Uterus (tissue), 4 donors: ENCODE results near the gene CYP2W1. TPM values are rescaled to one million over a fixed set of nuclear protein-coding genes. Genes with fewer than 3 reads are reported as not detected.
A peak's percentile ranks its signal among the peaks of the same experiment; 100 is the strongest.

Source experiments
- DNase-seq, 2 donors: peaks; one replicate each; pipeline ENCODE4 v3.0.0-alpha.2; 2019 to 2020
- H3K27ac ChIP-seq, 2 donors: fragments of 200-600 bp; sonication (generic); 1 replicate in 1 of 2; 2 replicates in 1 of 2; pipeline ENCODE4 v1.5.1; 2016 to 2018
- H3K27me3 ChIP-seq, 2 donors: fragments of 200-600 bp; sonication (generic); one replicate each; pipeline ENCODE4 v1.5.1; 2018 to 2019; ENCODE audit warnings: control low read depth in 1 of 2
- H3K36me3 ChIP-seq, 2 donors: fragments of 200-600 bp; sonication (generic); one replicate each; pipeline ENCODE4 v1.5.1; 2019; ENCODE audit warnings: control low read depth in 1 of 2
- H3K4me1 ChIP-seq, 2 donors: fragments of 200-600 bp; sonication (generic); one replicate each; pipeline ENCODE4 v1.5.1; 2018 to 2019; ENCODE audit warnings: control low read depth in 1 of 2
- H3K4me3 ChIP-seq, 2 donors: fragments of 200-600 bp; sonication (generic); 1 replicate in 1 of 2; 2 replicates in 1 of 2; pipeline ENCODE4 v1.5.1; 2018 to 2019; ENCODE audit warnings: mild to moderate bottlenecking in 1 of 2
- H3K9me3 ChIP-seq, 2 donors: fragments of 200-600 bp; sonication (generic); one replicate each; pipeline ENCODE4 v1.5.1; 2019; ENCODE audit warnings: control low read depth in 1 of 2
- POLR2A ChIP-seq, 2 donors: fragments of 450-650 bp; IDR thresholded peaks; one replicate each; pipeline ENCODE4 v1.6.1; 2016; ENCODE audit warnings: antibody characterized with exemption in 2 of 2, mild to moderate bottlenecking in 1 of 2, moderate library complexity in 1 of 2
- intact Hi-C: fragments of 100-400 bp; cut with DNase I; formaldehyde crosslinking; loops from one replicate; pipeline ENCODE4 v1.15.1; 2023; ENCODE audit warnings: low total_unique reads
- total RNA-seq, 4 donors: library from RNA; depleted of rRNA in 3 of 4; stranded (reverse); fragments of >200 nt in 3 of 4; gene quantifications; one replicate each; pipeline versions ENCODE4 v1.1.0 to v1.2.4, GENCODE V29; 2014 to 2023
- TF ChIP-seq, protein P1 (sequence below), 4 experiments: fragments of 200-600 bp in 2 of 4; fragments of 450-650 bp in 2 of 4; sonication (generic) in 2 of 4; IDR thresholded peaks; one replicate each; pipeline ENCODE4 v1.5.1; 2016 to 2019; ENCODE audit warnings: antibody characterized with exemption in 4 of 4, mild to moderate bottlenecking in 2 of 4, moderate library complexity in 1 of 4
- donor health status: DM: yes; HTN: yes; CAD: no.

Gene CYP2W1
- total RNA-seq, 4 donors from 2014 or later = 6.6 TPM; not detected in 3

DNA sequence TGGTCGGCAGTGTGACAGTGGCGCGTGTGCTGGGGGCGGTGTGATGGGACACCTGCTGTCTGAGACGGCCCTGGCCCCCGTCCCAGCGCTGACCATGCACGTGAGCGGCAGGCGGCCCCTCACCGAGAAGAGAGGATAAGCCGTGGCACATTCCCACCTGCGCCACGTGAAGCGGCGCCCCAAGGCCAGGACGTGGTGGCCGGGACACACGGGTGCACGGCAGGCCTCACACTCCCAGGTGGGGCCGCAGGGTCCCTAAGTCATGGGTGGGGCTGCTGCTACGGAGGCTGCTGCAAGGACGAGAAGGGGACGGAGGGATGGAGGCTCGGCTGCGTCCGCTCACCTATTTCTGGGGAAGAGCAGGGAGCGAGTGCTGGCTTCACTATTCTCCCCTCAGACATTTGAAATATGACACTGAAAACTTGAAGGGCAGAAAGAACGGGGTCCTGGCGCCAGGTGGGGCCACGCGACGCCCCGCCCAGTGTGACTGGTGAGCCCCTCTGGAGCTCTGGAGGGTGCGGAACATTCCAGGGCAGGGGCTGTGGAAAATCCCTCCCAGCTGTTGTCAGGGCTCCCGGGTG lies 7.5 kb downstream of the CYP2W1 start:
- Histone ChIP-seq H3K9me3 (no peaks in the 10 kb centered on the region), H3K27ac (no peak overlapping the region), H3K36me3 (no peaks in the 10 kb centered on the region), H3K4me1 (no peaks in the 10 kb centered on the region), H3K27me3 (peaks cover 0 to 8% of the 10 kb centered on the region in 2 donors), H3K4me3 (no peak overlapping the region)
- DNase-seq = no peak
- no peak for TF ChIP-seq POLR2A (IDR thresholded peaks at IDR 0.05)
- TF ChIP-seq, protein P1, sequence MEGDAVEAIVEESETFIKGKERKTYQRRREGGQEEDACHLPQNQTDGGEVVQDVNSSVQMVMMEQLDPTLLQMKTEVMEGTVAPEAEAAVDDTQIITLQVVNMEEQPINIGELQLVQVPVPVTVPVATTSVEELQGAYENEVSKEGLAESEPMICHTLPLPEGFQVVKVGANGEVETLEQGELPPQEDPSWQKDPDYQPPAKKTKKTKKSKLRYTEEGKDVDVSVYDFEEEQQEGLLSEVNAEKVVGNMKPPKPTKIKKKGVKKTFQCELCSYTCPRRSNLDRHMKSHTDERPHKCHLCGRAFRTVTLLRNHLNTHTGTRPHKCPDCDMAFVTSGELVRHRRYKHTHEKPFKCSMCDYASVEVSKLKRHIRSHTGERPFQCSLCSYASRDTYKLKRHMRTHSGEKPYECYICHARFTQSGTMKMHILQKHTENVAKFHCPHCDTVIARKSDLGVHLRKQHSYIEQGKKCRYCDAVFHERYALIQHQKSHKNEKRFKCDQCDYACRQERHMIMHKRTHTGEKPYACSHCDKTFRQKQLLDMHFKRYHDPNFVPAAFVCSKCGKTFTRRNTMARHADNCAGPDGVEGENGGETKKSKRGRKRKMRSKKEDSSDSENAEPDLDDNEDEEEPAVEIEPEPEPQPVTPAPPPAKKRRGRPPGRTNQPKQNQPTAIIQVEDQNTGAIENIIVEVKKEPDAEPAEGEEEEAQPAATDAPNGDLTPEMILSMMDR (IDR thresholded peaks at IDR 0.05) = no peak
- intact Hi-C loops = loop anchor here (5.0 kb wide), 1 partner anchor 147 kb away; a partner anchor contains a TSS

DNA sequence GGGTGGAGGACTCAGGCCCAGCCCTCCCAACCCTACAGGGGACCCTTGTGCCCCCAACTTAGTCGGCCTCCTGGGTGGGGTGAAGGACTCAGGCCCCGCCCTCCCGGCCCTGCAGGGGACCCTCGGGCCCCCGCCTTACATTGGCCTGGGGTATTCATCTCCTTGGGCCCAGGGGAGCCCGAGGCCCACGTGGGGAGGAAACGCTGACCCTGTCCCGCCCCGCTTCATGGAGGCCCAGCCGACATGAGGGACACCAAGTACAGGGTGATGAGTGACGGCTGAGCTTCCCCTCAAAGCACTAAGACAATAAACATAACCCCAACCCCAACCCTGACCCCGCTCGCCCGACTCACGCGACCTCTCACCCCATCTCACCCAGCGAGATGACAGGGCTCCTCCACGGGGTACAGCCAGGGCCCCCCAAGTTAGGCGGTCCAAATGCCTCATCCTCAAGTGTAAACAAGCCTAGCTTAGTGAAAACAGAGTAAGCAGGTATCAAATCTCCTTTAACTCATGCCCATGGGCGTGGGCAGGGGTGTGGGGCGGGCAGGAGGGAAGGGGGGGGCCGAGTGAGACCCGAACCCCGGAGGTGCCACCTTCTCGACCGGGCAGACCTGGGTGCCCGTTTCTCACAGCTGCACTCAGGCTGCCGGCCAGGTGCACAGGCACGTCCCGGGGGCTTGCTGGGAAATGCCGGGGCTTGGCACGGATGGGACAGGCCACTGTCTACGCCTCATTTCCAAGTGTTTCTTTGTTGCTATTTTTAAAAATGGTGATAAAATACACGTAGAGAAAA lies 8.2 kb downstream of the CYP2W1 start:
- TF ChIP-seq, protein P1 (IDR thresholded peaks at IDR 0.05) = no peak
- TF ChIP-seq POLR2A (IDR thresholded peaks at IDR 0.05) = no peak
- H3K27me3 ChIP-seq = peaks cover 0 to 8% of the 10 kb centered on the region in 2 donors

DNA sequence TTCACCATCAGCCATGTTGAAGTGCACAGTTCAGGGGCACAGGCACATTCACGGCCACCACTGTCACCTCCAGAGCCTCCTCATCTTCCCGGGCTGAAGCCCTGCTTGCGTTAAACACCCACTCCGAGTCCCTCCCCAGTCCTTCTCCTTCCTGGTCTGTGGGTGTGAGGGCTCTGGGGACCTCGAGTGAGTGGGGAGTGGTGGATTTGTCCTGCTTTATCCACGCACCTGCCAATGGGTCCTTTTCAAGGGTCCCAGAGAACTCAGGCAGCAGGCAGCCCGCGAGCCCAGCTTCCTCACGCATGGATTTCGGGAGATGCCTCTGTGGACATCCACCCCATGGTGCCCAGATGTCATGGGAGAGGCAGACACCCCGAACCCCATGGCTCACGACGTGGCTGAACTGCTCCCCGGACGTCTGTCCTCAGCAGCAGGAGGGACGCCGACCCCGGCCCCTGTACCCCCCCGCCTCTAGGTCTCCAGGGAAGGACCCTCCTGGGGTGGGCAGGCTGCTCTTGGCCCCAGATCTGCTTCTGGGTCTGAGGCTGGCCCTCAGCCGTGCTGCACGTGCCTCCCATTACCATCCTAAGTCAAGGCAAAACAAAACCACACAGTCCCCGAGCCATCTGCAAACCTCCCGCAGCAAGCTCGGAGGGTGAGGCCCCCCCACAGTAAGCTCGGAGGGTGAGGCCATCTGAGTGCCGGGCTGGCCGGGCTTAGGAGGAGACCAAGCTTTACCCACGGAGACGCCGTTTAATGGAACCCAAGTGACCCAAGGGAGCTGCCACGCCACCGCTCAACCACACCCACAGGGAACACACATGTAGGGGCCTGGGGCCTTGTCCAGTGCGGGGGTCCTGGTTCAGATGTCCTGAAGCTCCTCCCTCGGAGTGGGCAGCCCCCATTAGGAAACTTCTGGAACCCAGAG lies 9.0 kb downstream of the CYP2W1 start:
- intact Hi-C loops = loop anchor here (2.0 to 5.0 kb wide), 2 partner anchors 73 to 145 kb away; a partner anchor contains a TSS
- H3K4me1 ChIP-seq = no peaks in the 10 kb centered on the region
- H3K27me3 ChIP-seq = peaks cover 0 to 8% of the 10 kb centered on the region in 2 donors
- H3K27ac ChIP-seq = no peak overlapping the region
- no peaks in the 10 kb centered on the region for H3K9me3 ChIP-seq
- no peak for TF ChIP-seq POLR2A (IDR thresholded peaks at IDR 0.05)
- TF ChIP-seq, protein P1 (IDR thresholded peaks at IDR 0.05) = no peak
- DNase-seq = no peak
- no peak overlapping the region for H3K4me3 ChIP-seq
- no peaks in the 10 kb centered on the region for H3K36me3 ChIP-seq

More for the DNA sequence above, 8.2 kb downstream of the CYP2W1 start:
- intact Hi-C loops = loop anchor here (5.0 kb wide), 1 partner anchor 146 kb away; a partner anchor contains a TSS
- Histone ChIP-seq H3K27ac (no peak overlapping the region), H3K4me3 (no peak overlapping the region), H3K9me3 (no peaks in the 10 kb centered on the region), H3K4me1 (no peaks in the 10 kb centered on the region), H3K36me3 (no peaks in the 10 kb centered on the region)
- no peak for DNase-seq

DNA sequence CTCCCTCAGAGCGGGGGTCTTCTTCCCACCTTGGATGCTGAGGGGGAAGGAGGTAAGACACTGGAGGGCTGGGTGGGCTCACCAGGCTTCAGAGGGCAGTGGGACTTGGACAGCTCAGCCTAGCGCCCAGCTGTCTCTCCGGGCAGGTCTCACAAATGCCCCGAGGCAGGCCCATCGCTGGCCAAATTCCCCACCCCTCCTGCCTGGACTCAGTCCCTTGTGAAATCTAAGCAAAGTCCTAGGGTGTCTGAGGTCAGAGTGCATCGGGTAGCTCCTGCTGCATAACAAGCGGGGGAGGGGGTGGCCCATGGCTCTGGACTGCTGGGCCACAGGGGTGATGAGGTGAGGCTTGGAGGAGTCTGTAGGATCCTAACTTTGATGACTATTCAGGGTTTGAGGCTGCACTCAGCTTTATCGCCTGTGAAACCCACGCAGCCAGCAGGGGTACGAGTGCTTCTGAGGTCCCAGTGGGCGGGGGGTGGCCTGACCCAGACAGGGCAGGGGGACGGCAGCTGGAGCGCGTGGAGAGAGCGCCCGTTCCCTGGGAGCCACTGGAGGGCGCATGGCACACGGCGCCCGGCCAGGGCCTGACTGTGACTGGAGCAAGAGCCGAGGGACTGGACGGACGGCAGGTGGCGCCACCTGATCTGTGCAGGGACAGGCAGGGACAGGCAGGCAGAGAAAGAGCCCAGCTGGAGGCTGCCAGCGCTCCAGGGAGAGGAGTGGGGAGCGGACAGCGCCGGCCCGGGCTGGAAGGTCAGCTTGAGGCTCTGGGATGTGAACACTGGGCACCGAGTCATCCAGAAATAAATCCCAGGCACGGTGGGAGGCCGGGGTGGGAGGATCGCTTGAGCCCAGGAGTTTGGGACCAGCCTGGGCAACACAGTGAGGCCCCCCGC lies 10.0 kb downstream of the CYP2W1 start:
- H3K9me3 ChIP-seq = no peaks in the 10 kb centered on the region
- no peak overlapping the region for H3K4me3 ChIP-seq
- intact Hi-C loops = loop anchor here (2.0 to 5.0 kb wide), 2 partner anchors 72 to 144 kb away; a partner anchor contains a TSS
- no peaks in the 10 kb centered on the region for H3K36me3 ChIP-seq
- H3K27me3 ChIP-seq = peaks cover 0 to under 1% of the 10 kb centered on the region in 2 donors
- no peaks in the 10 kb centered on the region for H3K4me1 ChIP-seq
- DNase-seq = peak; percentile 96
- H3K27ac ChIP-seq = no peak overlapping the region
- TF ChIP-seq, protein P1 (IDR thresholded peaks at IDR 0.05) = peak; percentile 99 to 100 (median 100)
- TF ChIP-seq POLR2A (IDR thresholded peaks at IDR 0.05) = peak; percentile 13 to 45
